K562 (cell line): ENCODE measurements around the gene SPCS3. TPM values are rescaled to one million over a fixed set of nuclear protein-coding genes. Genes with fewer than 3 reads are reported as not detected.

Experiments used
- ATAC-seq: fragments of 200-7000 bp; cut with Tn5 transposase; 3 replicates; pipeline ENCODE4 v1.9.1; 2020; ENCODE audit warnings: moderate library complexity
- BruUV-seq: library from RNA; stranded (reverse); fragments of 400-500 nt; replicated peaks from 2 replicates; lab custom pipeline; 2021; lab: Mats Ljungman, UMichigan
- CTCF ChIA-PET: fragments of 300-600 bp; formaldehyde crosslinking; extraction: SDS; loops from one replicate; lab custom pipeline; 2021; ENCODE audit warnings: low intra/inter-chr PET ratio; lab: Yijun Ruan, JAX
- POLR2A ChIA-PET: fragments of 300-600, 350-650 bp; sonication (Branson Sonifier 250); formaldehyde crosslinking; extraction: SDS; loops from one replicate; lab custom pipeline; 2021; ENCODE audit warnings: antibody characterized with exemption, inconsistent platforms; lab: Yijun Ruan, JAX
- DNase-seq, 4 experiments: peaks; one replicate each; pipeline versions ENCODE4 v3.0.0 to v3.0.0-alpha.2; 2011 to 2018; ENCODE audit warnings: low spot score in 3 of 4, mixed read lengths in 3 of 4; ENCODE audit errors: extremely low read depth in 1 of 4
- FAIRE-seq: peaks from 2 replicates; lab custom pipeline; 2011; peaks lifted over from hg19 to GRCh38; lab: Jason Lieb, UNC
- H2AFZ ChIP-seq: 2 replicates; pipeline ENCODE4 v1.6.0; 2011; ENCODE audit warnings: low read depth, low read length, control low read depth, inconsistent platforms
- H3K27ac ChIP-seq: fragments of 200-600 bp; 3 replicates; pipeline ENCODE4 v1.8.0; 2011; ENCODE audit warnings: low read depth, mild to moderate bottlenecking, control low read depth, inconsistent platforms, low read length, moderate library complexity, mixed read lengths; ENCODE audit errors: extremely low read depth
- H3K27me3 ChIP-seq, 2 experiments: fragments of 300-600 bp in 1 of 2; 2 replicates in 1 of 2; 3 replicates in 1 of 2; pipeline versions ENCODE4 v1.6.0 to v1.8.0; 2011; ENCODE audit warnings: inconsistent platforms in 2 of 2, low read length in 2 of 2, mild to moderate bottlenecking in 1 of 2, mixed read lengths in 1 of 2, moderate library complexity in 1 of 2; ENCODE audit not compliant: control insufficient read depth in 2 of 2, insufficient read depth in 2 of 2
- H3K36me3 ChIP-seq: fragments of 300-600 bp; 3 replicates; pipeline ENCODE4 v1.8.0; 2011; ENCODE audit warnings: mild to moderate bottlenecking, low read length, inconsistent platforms; ENCODE audit not compliant: control insufficient read depth, insufficient read depth
- H3K4me1 ChIP-seq, 2 experiments: fragments of 200-600 bp in 1 of 2; replicated peaks in 1 of 2; 2 replicates in 1 of 2; 3 replicates in 1 of 2; pipeline versions ENCODE4 v1.5.1 to v1.8.0; 2011; ENCODE audit warnings: inconsistent platforms in 2 of 2, low read length in 2 of 2, mild to moderate bottlenecking in 1 of 2, mixed read lengths in 1 of 2, moderate library complexity in 1 of 2; ENCODE audit not compliant: control insufficient read depth in 2 of 2, insufficient read depth in 2 of 2
- H3K4me2 ChIP-seq: 2 replicates; pipeline ENCODE4 v1.6.1; 2011; ENCODE audit warnings: low read length, control low read depth, inconsistent platforms, mixed read lengths; ENCODE audit not compliant: insufficient read depth
- H3K4me3 ChIP-seq: fragments of 200-600 bp; sonication (generic), shearing (Covaris generic); 2 replicates; pipeline ENCODE4 v1.5.1; 2016; ENCODE audit warnings: control low read depth, inconsistent platforms
- H3K79me2 ChIP-seq: fragments of 200-600 bp; 3 replicates; pipeline ENCODE4 v1.8.0; 2011; ENCODE audit warnings: low read length, inconsistent platforms; ENCODE audit not compliant: control insufficient read depth, insufficient read depth
- H3K9ac ChIP-seq, 2 experiments: 2 replicates each; pipeline versions ENCODE4 v1.6.0 to v1.6.1; 2011; ENCODE audit warnings: low read depth in 2 of 2, low read length in 2 of 2, control low read depth in 1 of 2, inconsistent platforms in 1 of 2, mild to moderate bottlenecking in 1 of 2, mixed read lengths in 1 of 2; ENCODE audit not compliant: insufficient read depth in 1 of 2
- H3K9me1 ChIP-seq: one replicate; pipeline ENCODE4 v1.6.0; 2011; ENCODE audit warnings: inconsistent platforms, mild to moderate bottlenecking, low read length, moderate library complexity; ENCODE audit not compliant: control insufficient read depth, insufficient read depth
- H3K9me3 ChIP-seq: replicated peaks from 2 replicates; pipeline ENCODE4 v1.5.1; 2011; ENCODE audit warnings: low read depth, low read length, inconsistent platforms; ENCODE audit not compliant: control insufficient read depth, insufficient read depth
- H4K20me1 ChIP-seq: replicated peaks from 2 replicates; pipeline ENCODE4 v1.6.1; 2011; ENCODE audit warnings: low read length, inconsistent platforms, mixed read lengths; ENCODE audit not compliant: control insufficient read depth, insufficient read depth
- ADNP ChIP-seq: fragments of 200-800 bp; sonication (Bioruptor generic); IDR thresholded peaks from 2 replicates; pipeline ENCODE4 v1.6.1; 2016; ENCODE audit warnings: missing genetic modification characterization, missing compliant biosample characterization
- BACH1 ChIP-seq: fragments of 200-800 bp; sonication (Bioruptor generic); IDR thresholded peaks from 2 replicates; pipeline ENCODE4 v1.6.1; 2016; ENCODE audit warnings: missing genetic modification characterization, missing compliant biosample characterization
- C11orf30 ChIP-seq: fragments of 450-650 bp; IDR thresholded peaks from 2 replicates; pipeline ENCODE4 v1.6.1; 2016; ENCODE audit warnings: low read depth, mild to moderate bottlenecking
- MAFG ChIP-seq: fragments of 450-650 bp; conservative IDR thresholded peaks from 2 replicates; pipeline ENCODE4 v1.6.1; 2016; ENCODE audit warnings: missing genetic modification characterization, missing compliant biosample characterization
- MAFK ChIP-seq: IDR thresholded peaks from 2 replicates; pipeline ENCODE4 v1.6.1; 2011; ENCODE audit warnings: low read length, improper control_type of control experiment
- NFE2 ChIP-seq: IDR thresholded peaks from 2 replicates; pipeline ENCODE4 v1.6.1; 2014; ENCODE audit warnings: antibody characterized with exemption, low read depth
- VEZF1 ChIP-seq: fragments of 200-800 bp; sonication (Bioruptor generic); IDR thresholded peaks from 2 replicates; pipeline ENCODE4 v1.6.1; 2017; ENCODE audit warnings: missing genetic modification characterization, missing compliant biosample characterization
- ZNF316 ChIP-seq: fragments of 450-650 bp; IDR thresholded peaks from 2 replicates; pipeline ENCODE4 v1.6.1; 2016
- ZNF384 ChIP-seq: IDR thresholded peaks from 2 replicates; pipeline ENCODE4 v1.6.1; 2012; ENCODE audit warnings: low read depth, low read length, improper control_type of control experiment
- ZNF695 ChIP-seq: fragments of 450-650 bp; formaldehyde crosslinking; IDR thresholded peaks from 2 replicates; pipeline ENCODE4 v1.4.0; 2020; ENCODE audit warnings: mild to moderate bottlenecking, moderate library complexity
- whole genome bisulfite sequencing: fragments of 100-300 bp; shearing (Covaris generic); methylation state at CpG from one replicate; pipeline ENCODE4 v1.1.6; 2016; ENCODE audit warnings: low coverage, mixed read lengths; ENCODE audit not compliant: insufficient coverage; ENCODE audit errors: missing lambda C conversion rate; 5-methylcytosine and 5-hydroxymethylcytosine counted together
- in situ Hi-C: fragments of 300-500 bp; cut with MboI; formaldehyde crosslinking; loops from 4 replicates; pipeline ENCODE4 v1.15.0; 2018; ENCODE audit warnings: inconsistent platforms, mixed read lengths
- intact Hi-C: fragments of 100-400 bp; cut with micrococcal nuclease; formaldehyde crosslinking; loops from 2 replicates; pipeline ENCODE4 v1.14.2; 2022
- polyA plus RNA-seq, 8 experiments: library from polyadenylated mRNA; depleted of rRNA in 4 of 8; stranded (reverse) in 5 of 8; unstranded in 3 of 8; fragments of >200 nt; fragmentation: Nextera tagmentation in 2 of 8; fragmentation: Illumina TruSeq in 1 of 8; extraction: Ambion mirVana in 2 of 8; extraction: Trizol in 1 of 8; gene quantifications; 2 replicates each; pipeline versions ENCODE4 v1.2.1 to v1.2.3, GENCODE V29; 2011 to 2014; ENCODE audit warnings: inconsistent platforms in 1 of 8, missing spikeins in 1 of 8
- total RNA-seq, 7 experiments: library from RNA; depleted of rRNA in 6 of 7; stranded (reverse); fragments of >200 nt in 6 of 7; fragmentation: Illumina TruSeq in 2 of 7; extraction: Trizol in 2 of 7; gene quantifications; 2 replicates each; pipeline versions ENCODE4 v1.2.1 to v1.2.3, GENCODE V29; 2011 to 2021; ENCODE audit warnings: low replicate concordance in 1 of 7

Gene SPCS3
- total and polyA plus RNA-seq, 9 of the 15 experiments (the other 6 are each of a cell fraction or from before 2014, with no cell fraction given), result 64.6 to 196 (median 85.4) TPM

GRCh38 chr4:176272799-176273198, 47.0 kb upstream of the SPCS3 start:
- 0% methylated on average over 2 of the region's 3 CpGs for WGBS
- in situ Hi-C loops (no loop called here), intact Hi-C loops (no loop called here)
- Histone ChIP-seq H3K36me3 (no peaks in the 10 kb centered on the region), H3K4me3 (no peak overlapping the region), H3K9me3 (no peaks in the 10 kb centered on the region), H3K9ac (no peak overlapping the region), H3K4me1 (no peaks in the 10 kb centered on the region), H3K4me2 (peak overlapping the region; percentile 9; the same call in 1 of the 2 replicates), H3K27ac (no peak overlapping the region), H3K9me1 (no peaks in the 10 kb centered on the region), H4K20me1 (no peaks in the 10 kb centered on the region), H3K27me3 (no peaks in the 10 kb centered on the region), H2AFZ (peak overlapping the region; percentile 71), H3K79me2 (no peaks in the 10 kb centered on the region)
- ChIA-PET CTCF (interaction anchor here (0.6 kb wide), 1 partner anchor 67 kb away, joined by 3 read pairs; no protein-coding TSS in a partner anchor), POLR2A (interaction anchor here (1.2 kb wide), 1 partner anchor 17 kb away, joined by 3 read pairs; no protein-coding TSS in a partner anchor)
- TF ChIP-seq ADNP (tag) (no peak), VEZF1 (no peak), NFE2 (peak; percentile 49), ZNF384 (peak; percentile 58; the same call in 1 of the 2 replicates), BACH1 (tag) (no peak), MAFK (0 out of 2 replicates have a peak, but pooled peaks have one; percentile 23), ZNF695 (CRISPR knock-in tag) (no peak), MAFG (peak; percentile 34; the same call in 1 of the 2 replicates), C11orf30 (peak; percentile 66), ZNF316 (peak; percentile 80)
- BruUV-seq, result no TSS peak
- FAIRE-seq (peak; percentile 68), DNase-seq (peak in 1 of 4 experiments; percentile 52), ATAC-seq (peak; percentile 60)
